SJCRH30 (cell line): Measurements from ENCODE around the gene SMAD3. TPM values are rescaled to one million over a fixed set of nuclear protein-coding genes. Genes with fewer than 3 reads are reported as not detected.
"Not testable (repeated sequence)": the region's sequence is repeated elsewhere in the genome, so short reads cannot be mapped to it uniquely, and the experiment has no call there.

Source experiments
- DNase-seq, 2 experiments: peaks; one replicate each; pipeline ENCODE4 v3.0.0-alpha.2; 2015 to 2020
- H3K27ac ChIP-seq: fragments of 250-450 bp; sonication (Bioruptor Pico); 2 replicates; pipeline ENCODE4 v1.5.1; 2020; ENCODE audit warnings: mild to moderate bottlenecking, moderate library complexity
- H3K27me3 ChIP-seq: fragments of 250-450 bp; sonication (Bioruptor Pico); 2 replicates; pipeline ENCODE4 v1.5.1; 2020; ENCODE audit warnings: mild to moderate bottlenecking, moderate library complexity
- H3K36me3 ChIP-seq: fragments of 250-450 bp; sonication (Bioruptor Pico); 2 replicates; pipeline ENCODE4 v1.5.1; 2020; ENCODE audit warnings: mild to moderate bottlenecking, moderate library complexity
- H3K4me1 ChIP-seq: fragments of 250-450 bp; sonication (Bioruptor Pico); 2 replicates; pipeline ENCODE4 v1.5.1; 2020; ENCODE audit warnings: mild to moderate bottlenecking, moderate library complexity
- H3K4me3 ChIP-seq: fragments of 250-450 bp; sonication (Bioruptor Pico); 2 replicates; pipeline ENCODE4 v1.5.1; 2020; ENCODE audit warnings: mild to moderate bottlenecking, moderate library complexity
- H3K9me3 ChIP-seq: fragments of 250-450 bp; sonication (Bioruptor Pico); replicated peaks from 2 replicates; pipeline ENCODE4 v1.5.1; 2020; ENCODE audit warnings: mild to moderate bottlenecking, moderate library complexity
- total RNA-seq: library from RNA; depleted of rRNA; stranded (reverse); fragments of >200 nt; shearing (Covaris generic); gene quantifications from 2 replicates; pipeline ENCODE4 v1.2.3, GENCODE V29; 2014

SMAD3 gene
- total RNA-seq, 1 experiment from 2014 or later, result 23.0 TPM

DNA sequence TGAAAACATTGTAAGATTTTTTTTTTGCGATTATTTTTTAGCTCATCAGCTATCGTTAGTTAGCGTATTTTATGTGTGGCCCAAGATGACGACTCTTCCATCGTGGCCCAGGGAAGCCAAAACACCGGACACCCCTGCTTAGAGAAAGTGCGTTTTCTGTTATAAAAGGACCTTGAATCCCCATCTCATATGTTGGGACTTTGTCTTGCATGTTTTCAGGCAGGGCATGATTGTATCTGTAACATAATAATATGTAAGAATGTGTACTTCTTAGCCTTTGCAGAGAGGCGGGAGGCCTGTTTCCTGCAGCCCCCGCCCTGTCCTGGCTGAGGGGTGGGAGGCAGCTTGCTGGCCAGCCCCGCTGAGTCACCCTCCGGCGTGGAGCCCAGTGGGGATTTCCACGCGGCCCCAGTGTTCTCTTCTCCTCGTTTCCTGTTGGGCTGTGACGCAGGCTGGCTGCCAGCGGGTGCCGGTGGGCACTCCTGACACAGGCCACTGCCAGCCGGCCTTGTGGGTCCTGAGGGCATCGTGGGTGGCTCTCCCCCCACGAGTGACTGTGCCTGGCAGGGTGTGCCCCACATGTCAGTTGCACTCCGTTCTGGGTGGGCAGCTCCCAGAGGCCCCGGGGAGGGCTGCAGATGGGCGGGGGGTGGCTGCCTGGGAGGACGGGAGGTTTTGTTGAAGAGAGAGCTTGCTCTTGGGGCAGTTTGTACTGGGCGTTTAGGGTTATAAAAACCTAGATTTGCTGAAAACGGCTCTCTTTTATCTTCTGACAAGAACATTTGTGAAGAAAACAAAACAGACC is 55.6 kb downstream of the SMAD3 start:
- H3K4me3 ChIP-seq, result no peak overlapping the region
- H3K27me3 ChIP-seq, result no peaks in the 10 kb centered on the region
- H3K36me3 ChIP-seq, result peaks cover 4% of the 10 kb centered on the region; the same call in 1 of the 2 replicates
- no peak for DNase-seq
- no peaks in the 10 kb centered on the region for H3K9me3 ChIP-seq
- peaks cover 20% of the 10 kb centered on the region for H3K4me1 ChIP-seq
- no peak overlapping the region for H3K27ac ChIP-seq

DNA sequence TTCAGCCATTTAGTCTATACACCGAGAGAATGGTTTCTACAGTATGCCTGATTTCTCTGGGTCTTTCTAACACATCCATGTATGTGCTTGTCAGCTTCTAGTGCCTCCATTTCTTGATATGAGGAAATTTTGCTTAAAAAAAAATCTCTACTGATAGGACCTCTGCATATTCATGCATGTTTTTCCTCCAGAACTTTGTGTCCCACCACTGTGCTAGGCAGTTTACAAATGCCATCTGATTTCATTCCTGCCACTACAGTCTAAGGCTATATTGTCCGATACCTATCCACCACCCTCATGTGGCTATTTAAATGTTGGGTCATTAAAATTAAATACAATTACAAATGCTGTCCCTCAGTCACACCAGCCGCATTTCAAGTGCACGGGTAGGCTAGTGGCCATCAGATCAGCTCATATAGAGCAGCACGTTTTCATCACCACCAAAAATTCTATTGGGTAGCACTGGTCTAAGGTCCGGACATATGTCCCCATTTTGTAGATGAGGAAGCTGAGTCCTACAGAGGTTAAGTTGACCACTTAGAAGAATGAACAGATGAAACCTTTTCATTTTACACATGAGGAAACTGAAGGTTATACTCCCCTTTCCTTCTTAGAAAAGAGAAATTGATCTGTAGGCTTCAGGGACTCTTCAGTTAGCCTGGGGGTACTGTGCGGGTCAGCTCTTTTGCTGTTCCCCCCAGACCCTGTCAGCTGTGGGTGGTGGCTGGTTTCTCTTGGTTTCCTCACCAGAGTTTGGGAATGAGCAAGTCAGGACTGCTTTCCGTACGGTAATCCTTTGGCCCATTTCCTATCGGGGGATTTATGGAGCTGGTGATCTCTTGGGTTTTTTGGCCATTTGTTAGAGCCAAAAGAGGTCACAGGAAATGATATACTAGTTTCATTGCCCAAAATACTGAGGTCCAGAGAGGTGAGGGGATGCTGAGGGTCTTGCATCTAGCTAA is 56.5 kb downstream of the SMAD3 start:
- no peak for DNase-seq
- no peaks in the 10 kb centered on the region for H3K27me3 ChIP-seq
- H3K4me3 ChIP-seq, result no peak overlapping the region
- H3K27ac ChIP-seq, result no peak overlapping the region
- no peaks in the 10 kb centered on the region for H3K9me3 ChIP-seq
- peaks cover 28% of the 10 kb centered on the region for H3K4me1 ChIP-seq
- H3K36me3 ChIP-seq, result no peaks in the 10 kb centered on the region

DNA sequence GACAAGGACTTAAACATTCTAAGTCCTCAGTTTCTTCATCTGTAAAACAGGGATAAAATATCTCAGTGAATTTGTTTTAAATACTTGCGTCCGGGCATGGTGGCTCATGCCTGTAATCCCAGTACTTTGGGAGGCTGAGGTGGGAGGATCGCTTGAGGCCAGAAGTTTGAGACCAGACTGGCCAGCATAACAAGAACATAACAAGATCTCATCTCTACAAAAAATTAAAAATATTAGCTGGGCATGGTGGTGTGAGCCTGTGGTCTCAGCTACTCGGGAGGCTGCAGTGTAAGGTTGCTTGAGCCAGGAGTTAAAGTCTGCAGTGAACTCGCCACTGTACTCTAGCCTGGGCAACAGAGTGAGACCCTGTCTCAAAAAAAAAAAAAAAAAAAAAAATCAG is 57.4 kb downstream of the SMAD3 start:
- not testable (repeated sequence) for H3K27ac ChIP-seq, H3K36me3 ChIP-seq, DNase-seq, H3K4me3 ChIP-seq, H3K9me3 ChIP-seq, H3K27me3 ChIP-seq
- peaks cover 34% of the 10 kb centered on the region for H3K4me1 ChIP-seq

DNA sequence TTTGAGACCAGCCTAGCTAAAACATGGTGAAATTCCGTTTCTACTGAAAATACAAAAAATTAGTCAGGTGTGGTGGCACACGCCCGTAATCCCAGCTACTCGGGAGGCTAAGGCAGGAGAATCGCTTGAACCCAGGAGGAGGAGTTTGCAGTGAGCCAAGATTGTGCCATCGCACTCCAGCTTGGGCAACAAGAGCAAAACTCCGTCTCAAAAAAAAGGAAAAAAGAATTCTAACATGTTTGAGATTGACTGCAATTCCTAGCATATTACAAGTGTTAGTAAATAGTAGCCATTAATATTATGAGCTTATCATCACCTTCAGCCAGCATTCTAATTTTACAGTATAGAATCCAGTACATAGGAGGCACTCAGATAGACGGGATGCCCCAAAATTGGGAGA is 57.9 kb downstream of the SMAD3 start:
- H3K9me3 ChIP-seq, H3K27ac ChIP-seq: not testable (repeated sequence)

DNA sequence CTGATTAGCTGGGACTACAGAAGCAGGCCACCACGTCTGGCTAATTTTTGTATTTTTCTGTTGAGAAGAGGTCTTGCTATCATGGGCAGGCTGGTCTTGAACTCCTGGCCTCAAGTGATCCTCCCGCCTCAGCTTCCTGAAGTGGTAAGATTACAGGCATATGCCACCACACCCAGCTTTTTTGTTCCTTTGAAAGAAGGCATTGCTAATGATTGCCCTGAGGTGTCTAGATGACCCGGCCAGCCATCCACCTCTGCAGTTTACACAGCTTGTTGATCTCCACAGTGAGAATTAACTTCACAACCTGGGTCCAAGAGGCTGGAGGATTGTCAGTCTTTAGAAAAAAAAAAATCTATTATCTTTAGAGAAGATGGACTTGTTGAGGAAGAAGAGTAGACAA is 58.7 kb downstream of the SMAD3 start:
- no peak overlapping the region for H3K4me3 ChIP-seq
- peaks cover 35% of the 10 kb centered on the region for H3K4me1 ChIP-seq
- no peaks in the 10 kb centered on the region for H3K27me3 ChIP-seq
- H3K9me3 ChIP-seq, result no peaks in the 10 kb centered on the region
- DNase-seq, result no peak
- H3K27ac ChIP-seq, result no peak overlapping the region
- H3K36me3 ChIP-seq, result peaks cover 3% of the 10 kb centered on the region; the same call in 1 of the 2 replicates

More for the DNA sequence above, 57.9 kb downstream of the SMAD3 start:
- peaks cover 35% of the 10 kb centered on the region for H3K4me1 ChIP-seq
- H3K27me3 ChIP-seq, H3K36me3 ChIP-seq, DNase-seq, H3K4me3 ChIP-seq: not testable (repeated sequence)

DNA sequence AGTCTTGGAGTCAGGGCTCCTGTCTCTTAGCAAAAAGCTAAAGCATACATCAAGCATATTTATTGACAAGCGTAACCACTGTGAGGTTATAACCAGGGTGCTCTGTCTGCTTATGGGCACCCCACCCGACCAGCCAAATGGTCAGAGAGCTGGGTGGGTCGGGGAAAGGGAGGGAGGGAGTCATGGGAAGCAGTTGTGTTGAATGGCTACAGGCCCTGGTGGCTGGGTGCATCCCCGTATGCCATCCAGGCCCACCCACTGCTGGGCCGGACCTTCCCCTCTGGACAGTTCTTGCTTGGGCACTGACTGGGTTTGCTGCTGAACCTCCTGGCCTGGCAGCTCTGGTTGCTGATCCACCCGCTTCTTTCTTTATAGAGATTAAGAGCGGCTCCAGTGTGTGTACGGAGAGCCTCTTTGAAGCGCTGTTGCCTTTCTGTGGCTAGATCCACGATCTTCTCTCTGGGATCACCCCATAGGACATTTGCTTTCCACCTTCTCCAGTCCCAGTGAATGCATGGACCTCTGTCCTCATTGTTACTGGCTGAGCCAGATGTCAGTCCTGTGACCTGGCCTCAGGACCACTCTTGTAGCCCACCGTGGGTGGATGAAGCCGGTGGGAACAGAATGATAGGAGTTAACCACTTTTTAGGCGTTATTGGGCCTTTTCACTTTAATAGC is 59.6 kb downstream of the SMAD3 start:
- Histone ChIP-seq H3K36me3 (peaks cover 3% of the 10 kb centered on the region; the same call in 1 of the 2 replicates), H3K4me3 (peak overlapping the region; percentile 20)

DNA sequence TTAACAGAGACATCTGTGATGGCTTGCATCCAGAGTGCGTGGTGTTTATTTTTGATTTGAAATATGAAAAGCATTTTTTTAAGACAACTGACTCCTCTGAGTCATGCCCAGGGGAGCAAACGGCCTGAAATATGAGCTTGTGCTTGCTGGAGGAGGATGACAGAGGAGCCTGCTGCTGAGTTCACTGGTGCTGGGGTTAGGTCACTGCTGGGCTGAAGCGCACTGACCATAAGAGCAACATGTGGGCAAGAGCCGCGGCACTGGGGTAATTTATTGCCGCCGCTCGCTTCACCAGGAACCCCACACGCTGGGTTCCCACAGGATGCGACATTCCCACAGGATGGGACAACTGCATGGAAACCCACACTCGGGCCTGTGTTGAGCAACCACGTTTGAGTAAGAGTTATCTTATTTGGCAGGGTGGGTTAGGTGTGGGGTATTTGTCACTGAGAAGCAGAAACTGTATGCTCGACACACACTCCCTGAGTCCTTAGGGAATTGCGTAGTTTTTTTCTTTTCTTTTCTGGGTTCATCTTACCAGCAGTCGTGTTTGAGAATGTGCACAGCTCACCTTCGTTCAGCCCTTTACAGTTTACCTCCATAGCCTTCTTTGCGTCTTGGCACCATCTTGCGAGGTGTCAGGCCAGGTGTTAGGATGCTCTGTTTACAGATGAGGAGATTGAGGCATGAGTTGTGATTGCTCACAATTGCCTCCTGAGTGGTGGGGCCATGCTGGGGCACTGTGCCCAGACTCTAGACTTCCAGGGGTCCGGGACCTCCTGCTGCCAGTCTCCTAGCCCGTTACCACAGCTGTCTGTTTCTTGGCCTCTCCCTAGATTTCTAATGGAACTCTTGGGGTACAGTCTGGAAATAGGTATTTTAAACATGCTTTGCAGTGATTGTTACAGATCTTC is 60.4 kb downstream of the SMAD3 start:
- Histone ChIP-seq H3K27ac (peak overlapping the region; percentile 48), H3K4me1 (peaks cover 35% of the 10 kb centered on the region)

More for the DNA sequence above, 59.6 kb downstream of the SMAD3 start:
- Histone ChIP-seq H3K27me3 (no peaks in the 10 kb centered on the region), H3K9me3 (no peaks in the 10 kb centered on the region), H3K27ac (peak overlapping the region; percentile 48), H3K4me1 (peaks cover 35% of the 10 kb centered on the region)
- DNase-seq, result peak; percentile 76 to 80

DNA sequence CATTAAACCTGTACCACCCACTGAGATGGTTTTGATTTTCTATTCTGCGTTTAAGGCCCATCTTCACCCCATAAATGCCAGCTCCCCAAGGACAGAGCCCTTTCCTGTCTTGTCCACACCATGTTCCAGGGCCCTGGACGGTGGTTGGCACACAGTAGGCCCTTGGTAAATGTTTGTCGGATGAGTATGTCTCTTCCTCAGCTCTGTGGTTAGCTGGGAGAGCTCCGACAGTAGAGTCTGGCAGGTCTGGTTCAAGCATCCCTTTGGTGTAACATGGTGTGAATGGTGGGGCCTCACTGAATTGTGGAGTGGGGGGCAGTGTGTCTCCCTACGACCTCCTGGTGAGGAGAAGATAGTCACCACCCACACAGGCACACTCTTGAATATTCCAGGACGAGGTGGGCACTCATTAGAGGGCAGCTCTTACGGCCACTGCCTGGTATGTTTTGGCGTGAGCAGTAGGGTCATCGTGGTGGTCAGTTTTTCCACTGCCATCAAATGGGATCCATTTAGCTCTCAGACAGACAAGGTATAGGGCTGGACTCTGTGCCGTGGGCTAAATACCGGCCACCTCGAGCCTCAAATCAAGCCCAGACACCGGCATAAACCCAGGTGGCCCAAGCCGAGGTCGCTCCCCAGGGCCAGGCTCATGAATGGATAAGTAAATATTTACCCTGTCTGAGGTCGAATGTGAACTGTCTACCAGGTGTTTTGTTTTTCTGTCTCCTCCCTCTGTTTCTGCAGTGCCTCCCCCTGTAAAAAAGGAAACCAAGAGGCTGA is 61.3 kb downstream of the SMAD3 start:
- H3K9me3 ChIP-seq, result no peaks in the 10 kb centered on the region
- H3K4me1 ChIP-seq, result peaks cover 35% of the 10 kb centered on the region
- peaks cover 3% of the 10 kb centered on the region; the same call in 1 of the 2 replicates for H3K36me3 ChIP-seq
- H3K27me3 ChIP-seq, result no peaks in the 10 kb centered on the region
- H3K27ac ChIP-seq, result no peak overlapping the region
- H3K4me3 ChIP-seq, result no peak overlapping the region
- no peak for DNase-seq

More for the DNA sequence above, 60.4 kb downstream of the SMAD3 start:
- Histone ChIP-seq H3K36me3 (peaks cover 3% of the 10 kb centered on the region; the same call in 1 of the 2 replicates), H3K9me3 (no peaks in the 10 kb centered on the region), H3K4me3 (peak overlapping the region; percentile 20), H3K27me3 (no peaks in the 10 kb centered on the region)
- DNase-seq, result peak; percentile 82

DNA sequence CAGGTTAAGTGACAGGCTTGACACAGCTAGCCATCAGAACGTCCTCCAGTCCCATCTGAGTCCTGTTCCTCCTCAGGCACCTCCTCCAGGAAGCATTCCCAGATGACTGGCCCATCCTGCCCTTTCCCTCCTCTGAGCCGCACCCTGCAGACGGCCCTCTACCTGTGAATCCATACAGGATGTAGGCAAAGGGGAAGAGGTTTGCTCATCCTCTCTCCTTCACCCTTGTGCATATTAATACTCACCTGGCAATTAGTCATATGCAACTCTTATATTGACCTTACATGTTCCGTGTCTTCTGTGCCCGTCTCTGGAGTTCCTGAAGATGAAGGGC is 61.9 kb downstream of the SMAD3 start:
- Histone ChIP-seq H3K4me3 (no peak overlapping the region), H3K9me3 (no peaks in the 10 kb centered on the region), H3K4me1 (peaks cover 35% of the 10 kb centered on the region), H3K27ac (no peak overlapping the region), H3K27me3 (no peaks in the 10 kb centered on the region), H3K36me3 (peaks cover 3% of the 10 kb centered on the region; the same call in 1 of the 2 replicates)
- no peak for DNase-seq

DNA sequence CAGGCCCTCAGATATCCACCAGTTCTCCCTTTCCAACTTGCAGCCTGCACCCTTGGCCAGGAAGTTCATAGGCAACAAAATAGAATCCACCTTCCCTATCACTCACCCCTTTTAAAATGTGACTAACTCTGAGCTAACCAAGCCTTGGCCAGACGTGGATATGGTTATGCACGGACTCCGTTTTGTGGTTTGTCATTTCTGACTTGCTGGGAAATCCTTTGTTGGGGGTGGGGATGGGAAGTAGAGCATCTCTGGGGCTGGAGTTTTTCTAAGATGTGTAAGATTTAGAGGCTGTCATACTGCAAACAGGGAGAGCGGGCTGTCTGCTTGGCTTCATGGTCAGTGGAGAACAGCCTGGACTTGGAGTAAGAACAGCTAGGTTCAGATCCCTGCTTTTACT is 62.6 kb downstream of the SMAD3 start:
- no peak overlapping the region for H3K27ac ChIP-seq
- H3K9me3 ChIP-seq, result no peaks in the 10 kb centered on the region
- peaks cover 3% of the 10 kb centered on the region; the same call in 1 of the 2 replicates for H3K36me3 ChIP-seq
- no peaks in the 10 kb centered on the region for H3K27me3 ChIP-seq
- no peak for DNase-seq
- no peak overlapping the region for H3K4me3 ChIP-seq
- peaks cover 35% of the 10 kb centered on the region for H3K4me1 ChIP-seq

DNA sequence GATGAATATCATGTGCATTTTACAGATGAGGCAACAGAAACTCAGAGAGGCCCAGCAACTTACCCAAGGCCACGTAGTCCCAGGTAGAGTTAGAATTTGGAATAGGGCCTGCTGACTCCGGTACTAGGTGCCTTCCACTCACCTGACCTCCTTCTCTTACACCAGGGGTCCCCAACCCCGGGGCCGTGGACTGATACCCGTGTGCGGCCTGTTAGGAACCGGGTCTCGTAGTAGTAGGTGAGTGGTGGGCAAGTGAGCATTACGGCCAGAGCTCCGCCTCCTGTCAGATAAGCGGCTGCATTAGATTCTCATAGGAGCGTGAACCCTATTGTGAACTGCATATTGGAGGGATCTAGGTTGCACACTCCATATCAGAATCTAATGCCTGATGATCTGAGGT is 64.8 kb downstream of the SMAD3 start:
- no peak for DNase-seq
- Histone ChIP-seq H3K27me3 (no peaks in the 10 kb centered on the region), H3K27ac (no peak overlapping the region), H3K36me3 (peaks cover 3% of the 10 kb centered on the region; the same call in 1 of the 2 replicates), H3K4me3 (no peak overlapping the region), H3K4me1 (peaks cover 23% of the 10 kb centered on the region), H3K9me3 (no peaks in the 10 kb centered on the region)

DNA sequence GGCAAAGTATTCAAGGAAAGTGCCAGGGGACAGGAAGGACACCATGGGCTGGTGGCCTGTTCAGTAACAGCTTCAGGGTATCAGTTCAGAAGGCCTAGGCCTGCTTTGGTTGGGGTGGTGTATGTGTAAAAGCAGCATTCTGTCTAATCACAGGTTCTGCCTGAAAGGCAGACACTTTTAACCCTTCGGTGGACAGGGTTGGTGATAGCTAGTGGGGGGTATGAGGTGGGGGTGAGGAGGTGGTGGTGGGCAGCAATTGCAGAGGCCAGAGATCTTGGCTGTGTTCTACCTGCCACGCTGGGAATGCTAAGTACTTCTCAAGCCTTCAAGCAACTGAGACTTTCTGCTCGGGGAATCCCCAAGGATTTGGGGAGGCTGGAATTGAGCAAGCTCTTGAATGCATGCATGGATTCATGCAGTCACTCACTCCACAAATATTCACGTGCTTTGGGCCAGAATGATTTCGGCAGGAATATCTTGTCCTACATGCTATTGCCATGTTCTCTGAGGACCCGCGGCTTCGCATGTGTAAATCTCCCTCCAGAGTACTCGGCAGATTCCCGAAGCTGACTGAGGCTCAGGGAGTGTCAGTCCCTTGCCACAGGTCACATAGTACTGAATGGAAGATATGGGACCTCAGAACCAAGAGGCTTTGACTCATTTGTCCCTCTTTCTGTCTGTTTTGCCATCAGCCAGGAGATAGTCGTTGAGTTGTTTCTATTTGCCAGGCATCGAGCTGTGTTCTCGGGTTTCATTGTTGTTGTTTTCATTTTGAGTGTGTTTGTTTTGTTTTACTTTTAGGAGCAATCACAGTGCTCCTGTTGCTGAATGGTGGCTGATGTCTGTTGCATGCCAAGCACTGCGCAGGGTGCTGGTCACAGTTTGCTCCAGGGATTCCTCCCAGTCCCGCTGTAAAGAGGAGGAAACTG is 65.5 kb downstream of the SMAD3 start:
- H3K27me3 ChIP-seq, result no peaks in the 10 kb centered on the region
- no peaks in the 10 kb centered on the region for H3K9me3 ChIP-seq
- H3K4me1 ChIP-seq, result peaks cover 16% of the 10 kb centered on the region
- no peak overlapping the region for H3K4me3 ChIP-seq
- no peak overlapping the region for H3K27ac ChIP-seq
- peaks cover 3% of the 10 kb centered on the region; the same call in 1 of the 2 replicates for H3K36me3 ChIP-seq
- DNase-seq, result no peak
